Muscle layer of colon (tissue), 2 donors: Measurements from ENCODE around the gene DNPEP.

ENCODE experiments used
- H3K27ac ChIP-seq: one replicate; pipeline ENCODE4 v1.7.0; 2013; ENCODE audit warnings: low read depth, mild to moderate bottlenecking, low read length, moderate library complexity
- H3K27me3 ChIP-seq, 2 donors: one replicate each; pipeline ENCODE4 v1.7.0; 2013; ENCODE audit warnings: low read length in 2 of 2, mild to moderate bottlenecking in 2 of 2; ENCODE audit not compliant: insufficient read depth in 2 of 2, control insufficient read depth in 1 of 2
- H3K36me3 ChIP-seq: one replicate; pipeline ENCODE4 v1.7.0; 2013; ENCODE audit warnings: mild to moderate bottlenecking, low read length; ENCODE audit not compliant: insufficient read depth
- H3K4me1 ChIP-seq: one replicate; pipeline ENCODE4 v1.7.0; 2013; ENCODE audit warnings: mild to moderate bottlenecking, low read length; ENCODE audit not compliant: insufficient read depth
- H3K4me3 ChIP-seq, 2 donors: one replicate each; pipeline ENCODE4 v1.7.0; 2013; ENCODE audit warnings: low read length in 2 of 2, low read depth in 1 of 2, mild to moderate bottlenecking in 1 of 2, moderate library complexity in 1 of 2
- H3K9ac ChIP-seq: one replicate; pipeline ENCODE4 v1.7.0; 2013; ENCODE audit warnings: low read length
- H3K9me3 ChIP-seq: one replicate; pipeline ENCODE4 v1.7.0; 2013; ENCODE audit warnings: mild to moderate bottlenecking, low read length
- donor health status: abdominal sarcoma.
- donor health status: Adenocarcinoma of cecum.

The DNPEP gene

DNA sequence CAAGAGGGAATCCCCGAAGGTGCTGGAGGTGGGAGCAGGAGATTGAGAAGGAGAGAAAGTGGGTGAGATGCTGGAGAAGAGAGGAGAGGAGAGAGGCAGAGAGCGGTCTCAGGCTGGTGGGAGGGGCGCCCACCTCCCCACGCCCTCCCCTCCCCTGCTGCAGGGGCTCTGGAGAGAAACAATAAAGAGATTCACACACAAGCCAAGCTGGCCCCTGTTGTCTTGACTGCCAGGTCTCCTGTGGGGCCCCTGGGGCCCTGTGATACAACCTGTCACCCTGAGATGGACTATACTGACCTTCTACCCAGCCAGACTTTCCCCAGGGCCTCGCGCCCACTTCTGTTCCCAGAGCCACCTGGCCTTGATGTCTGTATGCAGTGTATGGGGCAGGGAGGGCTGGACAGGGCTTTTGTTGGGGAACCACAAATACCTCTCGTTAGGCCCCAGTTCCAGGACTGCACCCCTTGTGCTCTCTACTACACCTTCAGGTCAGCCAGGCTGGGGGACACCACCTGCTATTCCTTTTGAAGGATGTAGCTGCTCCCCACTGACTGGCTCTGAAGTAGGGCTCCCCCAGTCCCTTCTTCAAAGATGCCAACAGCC lies 38.9 kb upstream of the DNPEP start:
- Histone ChIP-seq H3K27me3 (no peaks in the 10 kb centered on the region), H3K9me3 (no peaks in the 10 kb centered on the region), H3K9ac (no peak overlapping the region), H3K27ac (peak overlapping the region; percentile 79), H3K4me1 (peaks cover 9% of the 10 kb centered on the region), H3K36me3 (peaks cover 38% of the 10 kb centered on the region), H3K4me3 (no peak overlapping the region)

DNA sequence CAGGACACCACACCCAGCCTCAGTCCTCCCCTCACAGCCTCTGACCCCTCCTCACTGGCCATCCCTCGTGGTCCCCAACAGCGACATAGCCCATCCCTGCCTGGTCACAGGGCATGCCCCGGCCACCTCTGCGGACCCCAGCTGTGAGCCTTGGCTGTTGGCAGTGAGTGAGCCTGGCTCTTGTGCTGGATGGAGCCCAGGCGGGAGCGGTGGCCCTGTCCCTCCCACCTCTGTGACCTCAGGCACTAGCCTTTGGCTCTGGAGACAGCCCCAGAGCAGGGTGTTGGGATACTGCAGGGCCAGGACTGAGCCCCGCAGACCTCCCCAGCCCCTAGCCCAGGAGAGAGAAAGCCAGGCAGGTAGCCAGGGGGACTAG lies 38.3 kb upstream of the DNPEP start:
- H3K9me3 ChIP-seq = no peaks in the 10 kb centered on the region
- H3K27me3 ChIP-seq = no peaks in the 10 kb centered on the region
- no peak overlapping the region for H3K4me3 ChIP-seq
- H3K4me1 ChIP-seq = peaks cover 9% of the 10 kb centered on the region
- H3K9ac ChIP-seq = no peak overlapping the region
- H3K36me3 ChIP-seq = peaks cover 42% of the 10 kb centered on the region
- H3K27ac ChIP-seq = peak overlapping the region; percentile 79

DNA sequence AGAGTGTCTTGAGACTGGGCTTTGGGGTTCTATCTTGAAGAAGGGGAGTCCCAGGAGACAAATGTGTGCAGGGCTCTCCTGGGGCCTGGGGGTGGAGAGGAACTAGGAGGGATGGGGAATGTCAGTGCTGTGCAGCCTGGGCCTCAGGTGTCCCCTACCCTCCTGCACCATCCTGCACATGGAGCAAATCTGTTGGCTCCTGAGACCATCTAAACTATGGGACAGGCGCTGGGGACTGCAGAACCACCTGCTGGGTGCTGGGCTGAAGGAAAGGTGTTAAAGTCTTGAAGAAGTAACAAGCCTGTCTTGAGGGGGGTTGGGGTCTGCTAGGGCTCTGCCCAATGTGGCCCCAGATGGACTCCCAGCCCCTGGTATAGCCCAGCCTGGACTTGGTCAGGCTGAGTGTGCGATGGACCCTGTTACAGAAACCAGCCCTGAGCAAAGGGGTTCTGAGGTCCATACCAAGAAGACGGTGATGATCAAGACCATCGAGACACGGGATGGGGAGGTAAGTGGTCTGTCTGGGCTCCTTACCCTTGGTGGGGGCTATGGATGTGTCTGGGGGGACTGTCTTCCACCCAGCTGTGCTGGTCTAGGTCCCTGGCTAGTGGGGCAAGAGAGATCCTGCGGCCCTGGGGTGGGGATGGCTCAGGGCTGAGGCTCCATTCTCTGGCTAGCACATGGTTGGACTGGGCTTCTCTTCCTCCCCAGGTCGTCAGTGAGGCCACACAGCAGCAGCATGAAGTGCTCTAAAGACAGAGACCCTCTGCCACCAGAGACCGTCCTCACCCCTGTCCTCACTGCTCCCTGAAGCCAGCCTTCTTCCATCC lies 37.7 kb upstream of the DNPEP start:
- Histone ChIP-seq H3K27me3 (no peaks in the 10 kb centered on the region), H3K27ac (peak overlapping the region; percentile 79)

DNA sequence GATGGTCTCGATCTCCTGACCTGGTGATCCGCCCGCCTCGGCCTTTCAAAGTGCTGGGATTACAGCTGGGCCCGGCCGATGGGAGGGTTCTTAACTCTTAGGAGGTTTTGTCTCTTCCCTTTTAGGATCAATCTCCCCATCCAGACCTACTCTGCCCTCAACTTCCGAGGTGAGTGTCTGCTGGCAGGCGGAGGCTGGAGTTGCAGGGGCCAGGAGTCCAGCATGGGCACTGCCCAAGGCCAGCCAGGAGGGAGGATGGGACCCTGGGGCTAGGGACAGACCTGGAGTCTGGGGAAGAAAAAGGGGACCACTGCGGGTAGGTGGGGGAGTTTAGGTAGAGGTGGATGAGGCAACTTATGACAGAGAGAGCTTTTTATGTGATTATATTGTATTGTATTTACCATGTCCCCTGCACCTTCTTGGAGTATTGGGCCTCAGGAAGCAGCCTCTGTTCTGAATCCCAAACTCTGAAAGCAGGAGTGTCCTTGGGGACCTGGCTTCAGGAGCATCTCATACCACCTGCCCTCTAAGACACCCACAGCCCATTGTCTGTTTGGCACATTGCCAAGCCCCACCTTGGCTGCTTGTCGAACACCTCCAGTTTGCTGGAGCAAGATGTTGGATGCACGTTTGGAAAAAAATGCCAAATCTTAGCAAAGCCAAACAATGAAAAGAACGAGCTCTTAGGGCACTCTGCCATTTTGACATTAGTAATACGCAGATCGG lies 36.1 kb upstream of the DNPEP start:
- Histone ChIP-seq H3K4me1 (peaks cover 9% of the 10 kb centered on the region), H3K9me3 (no peaks in the 10 kb centered on the region), H3K36me3 (peaks cover 62% of the 10 kb centered on the region), H3K27me3 (peaks cover 0 to 8% of the 10 kb centered on the region in 2 donors), H3K27ac (peak overlapping the region; percentile 79), H3K4me3 (peak overlapping the region in 1 of 2 donors; percentile 63), H3K9ac (peak overlapping the region; percentile 37)

More for the DNA sequence above, 37.7 kb upstream of the DNPEP start:
- Histone ChIP-seq H3K9ac (no peak overlapping the region), H3K4me3 (no peak overlapping the region), H3K4me1 (peaks cover 9% of the 10 kb centered on the region), H3K9me3 (no peaks in the 10 kb centered on the region), H3K36me3 (peaks cover 48% of the 10 kb centered on the region)

DNA sequence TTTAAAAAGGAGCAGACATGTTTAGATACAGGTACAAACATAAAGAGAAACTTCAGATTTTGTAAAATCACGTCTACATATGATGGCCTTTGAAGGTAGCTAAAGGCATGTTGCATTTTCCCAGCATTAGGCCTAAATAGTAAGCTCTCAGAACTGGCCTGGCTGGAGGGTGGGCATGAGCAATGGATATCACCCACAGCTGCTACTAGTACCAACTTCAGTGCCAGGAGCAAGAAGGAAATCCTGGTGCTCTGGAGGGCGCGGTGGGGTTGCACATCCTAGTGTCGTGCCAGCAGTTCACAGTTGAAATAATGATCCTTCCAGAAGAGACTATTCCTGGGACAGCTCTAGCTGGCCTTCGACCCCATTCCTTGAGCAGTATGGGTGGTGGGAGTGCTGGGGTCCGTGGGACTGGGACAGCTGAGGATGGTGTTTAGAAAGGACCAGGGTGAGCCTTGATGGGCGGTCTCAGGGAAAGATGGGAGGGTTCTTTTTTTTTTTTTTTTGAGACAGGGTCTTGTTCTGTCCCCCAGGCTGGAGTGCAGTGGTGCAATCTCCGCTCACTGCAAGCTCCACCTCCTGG lies 35.3 kb upstream of the DNPEP start:
- peaks cover 0 to 15% of the 10 kb centered on the region in 2 donors for H3K27me3 ChIP-seq
- peak overlapping the region; percentile 60 to 63 for H3K4me3 ChIP-seq
- H3K36me3 ChIP-seq = peaks cover 62% of the 10 kb centered on the region
- peak overlapping the region; percentile 68 for H3K9ac ChIP-seq
- H3K4me1 ChIP-seq = peaks cover 9% of the 10 kb centered on the region
- H3K27ac ChIP-seq = peak overlapping the region; percentile 73
- H3K9me3 ChIP-seq = no peaks in the 10 kb centered on the region

DNA sequence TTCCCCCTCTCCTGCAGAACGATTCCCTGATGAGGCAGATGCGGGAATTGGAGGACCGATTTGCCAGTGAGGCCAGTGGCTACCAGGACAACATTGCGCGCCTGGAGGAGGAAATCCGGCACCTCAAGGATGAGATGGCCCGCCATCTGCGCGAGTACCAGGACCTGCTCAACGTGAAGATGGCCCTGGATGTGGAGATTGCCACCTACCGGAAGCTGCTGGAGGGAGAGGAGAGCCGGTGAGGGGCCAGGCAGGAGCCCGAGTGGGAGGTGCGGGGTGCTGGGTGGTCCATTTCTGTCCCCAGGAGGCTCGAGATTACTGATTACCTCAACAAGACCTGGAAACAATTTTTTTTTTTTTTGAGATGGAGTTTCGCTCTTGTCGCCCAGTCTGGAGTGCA lies 33.6 kb upstream of the DNPEP start:
- H3K4me1 ChIP-seq = peaks cover 17% of the 10 kb centered on the region
- peak overlapping the region; percentile 96 for H3K27ac ChIP-seq
- H3K36me3 ChIP-seq = peaks cover 60% of the 10 kb centered on the region
- no peaks in the 10 kb centered on the region for H3K9me3 ChIP-seq
- peak overlapping the region; percentile 90 to 97 for H3K4me3 ChIP-seq
- peaks cover 0 to 15% of the 10 kb centered on the region in 2 donors for H3K27me3 ChIP-seq
- H3K9ac ChIP-seq = peak overlapping the region; percentile 100

DNA sequence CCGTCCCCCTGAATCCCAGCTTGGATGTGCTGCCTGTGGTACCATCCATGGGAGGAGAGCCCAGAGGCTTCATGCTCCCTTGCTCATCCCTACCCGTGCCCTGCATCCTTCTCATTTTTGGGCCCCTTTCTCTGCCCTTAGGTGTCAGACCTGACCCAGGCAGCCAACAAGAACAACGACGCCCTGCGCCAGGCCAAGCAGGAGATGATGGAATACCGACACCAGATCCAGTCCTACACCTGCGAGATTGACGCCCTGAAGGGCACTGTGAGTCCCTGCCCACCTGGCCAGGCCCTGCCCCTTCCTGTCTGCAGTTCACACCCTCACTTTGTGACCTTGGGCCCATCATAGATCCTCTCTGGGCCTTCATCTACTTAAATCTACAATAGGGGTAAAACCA lies 33.0 kb upstream of the DNPEP start:
- peaks cover 53% of the 10 kb centered on the region for H3K36me3 ChIP-seq
- H3K27ac ChIP-seq = peak overlapping the region; percentile 96
- H3K9ac ChIP-seq = peak overlapping the region; percentile 100
- peaks cover 0 to 15% of the 10 kb centered on the region in 2 donors for H3K27me3 ChIP-seq
- no peaks in the 10 kb centered on the region for H3K9me3 ChIP-seq
- H3K4me3 ChIP-seq = peak overlapping the region; percentile 90 to 97
- peaks cover 24% of the 10 kb centered on the region for H3K4me1 ChIP-seq

DNA sequence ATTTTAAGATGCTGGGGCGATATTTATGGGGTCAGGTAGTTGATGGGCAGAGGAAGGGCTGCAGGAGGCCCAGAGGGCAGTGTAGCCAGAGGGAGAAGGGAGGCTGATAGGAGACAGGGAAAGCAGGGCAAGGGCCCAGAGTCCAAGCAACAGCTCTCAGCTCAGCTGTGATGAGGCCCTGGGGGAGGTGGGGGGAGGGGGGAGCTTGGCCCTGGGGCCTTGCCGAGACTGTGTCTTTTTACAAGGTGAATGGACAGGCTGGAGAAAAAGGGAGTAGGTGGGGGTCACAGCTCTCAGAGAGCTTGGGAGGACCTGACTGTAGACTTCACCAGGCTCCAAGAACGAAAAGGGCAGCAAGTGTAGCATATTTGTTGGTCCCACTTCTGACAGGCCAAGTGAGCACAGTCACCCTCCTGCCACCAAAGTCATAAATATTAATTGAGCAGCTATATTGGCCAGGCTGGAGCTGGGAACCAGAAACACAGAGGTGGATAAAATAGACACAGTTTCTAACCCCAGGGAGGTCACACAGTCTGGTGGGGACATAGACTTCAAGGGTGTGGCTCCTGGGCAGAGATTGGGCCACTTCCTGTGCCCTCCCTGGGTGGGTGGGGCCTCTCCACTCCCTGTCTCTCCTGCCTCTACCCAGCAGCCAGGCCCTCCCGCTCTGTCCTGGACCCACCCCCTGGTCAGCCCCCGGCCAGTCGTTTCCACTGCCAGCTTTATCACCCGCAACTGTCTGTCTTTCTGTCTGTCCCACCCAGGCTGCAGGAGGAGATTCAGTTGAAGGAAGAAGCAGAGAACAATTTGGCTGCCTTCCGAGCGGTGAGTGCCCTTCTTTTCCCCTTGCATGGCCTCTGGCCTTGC lies 31.9 kb upstream of the DNPEP start:
- H3K9ac ChIP-seq = peak overlapping the region; percentile 100
- peaks cover 32% of the 10 kb centered on the region for H3K4me1 ChIP-seq
- H3K27ac ChIP-seq = peak overlapping the region; percentile 96
- H3K9me3 ChIP-seq = no peaks in the 10 kb centered on the region
- peaks cover 0 to 15% of the 10 kb centered on the region in 2 donors for H3K27me3 ChIP-seq
- H3K36me3 ChIP-seq = peaks cover 49% of the 10 kb centered on the region
- peak overlapping the region; percentile 90 to 97 for H3K4me3 ChIP-seq

DNA sequence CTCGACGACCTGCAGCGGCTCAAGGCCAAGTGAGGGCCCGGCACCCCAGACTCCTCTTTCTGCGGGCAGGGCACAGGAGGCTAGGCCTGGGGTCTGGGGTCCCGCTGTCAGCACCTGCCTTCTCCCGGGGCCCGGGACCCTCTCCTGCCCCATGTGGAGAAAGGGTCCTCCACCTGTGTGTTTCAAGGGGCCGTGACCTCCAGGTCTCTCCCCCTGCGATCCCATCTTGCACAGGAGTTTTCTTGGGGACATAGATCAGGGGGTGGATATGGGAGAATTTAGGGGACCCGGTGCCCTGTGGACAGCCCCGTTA lies 31.3 kb upstream of the DNPEP start:
- H3K36me3 ChIP-seq = peaks cover 43% of the 10 kb centered on the region
- peak overlapping the region; percentile 90 to 97 for H3K4me3 ChIP-seq
- peak overlapping the region; percentile 96 for H3K27ac ChIP-seq

DNA sequence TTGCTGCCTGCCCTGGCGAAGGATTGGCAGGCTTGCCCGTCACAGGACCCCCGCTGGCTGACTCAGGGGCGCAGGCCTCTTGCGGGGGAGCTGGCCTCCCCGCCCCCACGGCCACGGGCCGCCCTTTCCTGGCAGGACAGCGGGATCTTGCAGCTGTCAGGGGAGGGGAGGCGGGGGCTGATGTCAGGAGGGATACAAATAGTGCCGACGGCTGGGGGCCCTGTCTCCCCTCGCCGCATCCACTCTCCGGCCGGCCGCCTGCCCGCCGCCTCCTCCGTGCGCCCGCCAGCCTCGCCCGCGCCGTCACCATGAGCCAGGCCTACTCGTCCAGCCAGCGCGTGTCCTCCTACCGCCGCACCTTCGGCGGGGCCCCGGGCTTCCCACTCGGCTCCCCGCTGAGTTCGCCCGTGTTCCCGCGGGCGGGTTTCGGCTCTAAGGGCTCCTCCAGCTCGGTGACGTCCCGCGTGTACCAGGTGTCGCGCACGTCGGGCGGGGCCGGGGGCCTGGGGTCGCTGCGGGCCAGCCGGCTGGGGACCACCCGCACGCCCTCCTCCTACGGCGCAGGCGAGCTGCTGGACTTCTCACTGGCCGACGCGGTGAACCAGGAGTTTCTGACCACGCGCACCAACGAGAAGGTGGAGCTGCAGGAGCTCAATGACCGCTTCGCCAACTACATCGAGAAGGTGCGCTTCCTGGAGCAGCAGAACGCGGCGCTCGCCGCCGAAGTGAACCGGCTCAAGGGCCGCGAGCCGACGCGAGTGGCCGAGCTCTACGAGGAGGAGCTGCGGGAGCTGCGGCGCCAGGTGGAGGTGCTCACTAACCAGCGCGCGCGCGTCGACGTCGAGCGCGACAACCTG lies 30.7 kb upstream of the DNPEP start, which contains the start of gene DES:
DES (plus strand) TSS at position 223 of the 857 bp plus-strand sequence; CDS start at position 309, 86 bp downstream.
- H3K4me3 ChIP-seq = peak within 1 kb of the TSS; percentile 90 to 97
- H3K36me3 ChIP-seq = peaks cover 39% of the 10 kb centered on the region
- H3K9me3 ChIP-seq = no peaks in the 10 kb centered on the region
- peaks cover 24% of the 10 kb centered on the region for H3K4me1 ChIP-seq
- H3K9ac ChIP-seq = peak within 1 kb of the TSS; percentile 100
- peak within 1 kb of the TSS; percentile 96 for H3K27ac ChIP-seq
- peaks cover 0 to 15% of the 10 kb centered on the region in 2 donors for H3K27me3 ChIP-seq

More for the DNA sequence above, 31.3 kb upstream of the DNPEP start:
- H3K4me1 ChIP-seq = peaks cover 26% of the 10 kb centered on the region
- H3K27me3 ChIP-seq = peaks cover 0 to 15% of the 10 kb centered on the region in 2 donors
- H3K9ac ChIP-seq = peak overlapping the region; percentile 100
- H3K9me3 ChIP-seq = no peaks in the 10 kb centered on the region
